Liver (tissue), 9 donors: ENCODE measurements around the gene TSTD1. TPM values are rescaled to one million over a fixed set of nuclear protein-coding genes. Genes with fewer than 3 reads are reported as not detected.

ENCODE experiments used
- DNase-seq: peaks from one replicate; pipeline ENCODE4 v3.0.0-alpha.2; 2017; ENCODE audit warnings: low spot score
- H3K27ac ChIP-seq, 2 donors: one replicate each; pipeline ENCODE4 v1.7.0; 2013; ENCODE audit warnings: inconsistent platforms in 2 of 2, low read length in 2 of 2, control low read depth in 1 of 2, low read depth in 1 of 2, mild to moderate bottlenecking in 1 of 2
- H3K27me3 ChIP-seq, 4 donors: one replicate each; pipeline versions ENCODE4 v1.6.1 to v1.7.0; 2013; ENCODE audit warnings: low read length in 3 of 4, inconsistent platforms in 1 of 4, mild to moderate bottlenecking in 1 of 4, moderate library complexity in 1 of 4; ENCODE audit not compliant: control insufficient read depth in 4 of 4, insufficient read depth in 4 of 4
- H3K36me3 ChIP-seq, 4 donors: one replicate each; pipeline versions ENCODE4 v1.6.1 to v1.7.0; 2013; ENCODE audit warnings: low read length in 3 of 4, mild to moderate bottlenecking in 3 of 4, low read depth in 1 of 4, moderate library complexity in 1 of 4; ENCODE audit not compliant: control insufficient read depth in 4 of 4, insufficient read depth in 3 of 4
- H3K4me1 ChIP-seq, 4 donors: one replicate each; pipeline versions ENCODE4 v1.6.1 to v1.7.0; 2013; ENCODE audit warnings: low read length in 3 of 4, mild to moderate bottlenecking in 3 of 4, moderate library complexity in 1 of 4; ENCODE audit not compliant: control insufficient read depth in 4 of 4, insufficient read depth in 4 of 4
- H3K4me3 ChIP-seq, 3 donors: one replicate each; pipeline versions ENCODE4 v1.6.1 to v1.7.0; 2013; ENCODE audit warnings: low read length in 3 of 3, control low read depth in 1 of 3, low read depth in 1 of 3, mild to moderate bottlenecking in 1 of 3
- H3K9ac ChIP-seq, 2 donors: one replicate each; pipeline ENCODE4 v1.7.0; 2013; ENCODE audit warnings: low read length in 2 of 2, mild to moderate bottlenecking in 2 of 2, moderate library complexity in 2 of 2, control low read depth in 1 of 2, low read depth in 1 of 2
- H3K9me3 ChIP-seq, 4 donors: one replicate each; pipeline versions ENCODE4 v1.6.1 to v1.7.0; 2013; ENCODE audit warnings: low read length in 3 of 4; ENCODE audit not compliant: control insufficient read depth in 4 of 4
- CTCF ChIP-seq: fragments of 150-350 bp; IDR thresholded peaks from 2 replicates; pipeline ENCODE4 v1.5.1; 2017; ENCODE audit warnings: improper control_type of control experiment, low read depth, low read length; ENCODE audit not compliant: missing input control
- FOXA1 ChIP-seq: IDR thresholded peaks from 2 replicates; pipeline ENCODE4 v1.6.1; 2016; ENCODE audit warnings: antibody characterized with exemption
- GABPA ChIP-seq, 2 donors: IDR thresholded peaks in 1 of 2; conservative IDR thresholded peaks in 1 of 2; 2 replicates each; pipeline ENCODE4 v1.6.1; 2016; ENCODE audit warnings: antibody characterized with exemption in 2 of 2, mild to moderate bottlenecking in 1 of 2, moderate library complexity in 1 of 2
- HNF4A ChIP-seq, 2 donors: conservative IDR thresholded peaks; 2 replicates each; pipeline ENCODE4 v1.6.1; 2016; ENCODE audit warnings: antibody characterized with exemption in 2 of 2, mild to moderate bottlenecking in 2 of 2
- NR2F2 ChIP-seq: IDR thresholded peaks from 2 replicates; pipeline ENCODE4 v1.6.1; 2016; ENCODE audit warnings: antibody characterized with exemption
- REST ChIP-seq: IDR thresholded peaks from 2 replicates; pipeline ENCODE4 v1.6.1; 2016; ENCODE audit warnings: antibody characterized with exemption, mild to moderate bottlenecking
- RXRA ChIP-seq, 2 donors: IDR thresholded peaks; 2 replicates each; pipeline ENCODE4 v1.6.1; 2017 to 2018; ENCODE audit warnings: antibody characterized with exemption in 2 of 2, mild to moderate bottlenecking in 1 of 2
- SP1 ChIP-seq: IDR thresholded peaks from 2 replicates; pipeline ENCODE4 v1.6.1; 2018; ENCODE audit warnings: antibody characterized with exemption, mild to moderate bottlenecking
- TAF1 ChIP-seq: conservative IDR thresholded peaks from 2 replicates; pipeline ENCODE4 v1.6.1; 2016; ENCODE audit warnings: antibody characterized with exemption, mild to moderate bottlenecking
- YY1 ChIP-seq: IDR thresholded peaks from 2 replicates; pipeline ENCODE4 v1.6.1; 2016; ENCODE audit warnings: antibody characterized with exemption, mild to moderate bottlenecking
- ZBTB33 ChIP-seq: IDR thresholded peaks from 2 replicates; pipeline ENCODE4 v1.6.1; 2016; ENCODE audit warnings: antibody characterized with exemption
- WGBS: extraction: QIAGEN DNeasy Blood & Tissue Kit; methylation state at CpG from one replicate; pipeline ENCODE4 v1.1.7; 2013; 5-methylcytosine and 5-hydroxymethylcytosine counted together
- polyA plus RNA-seq, 2 donors: library from polyadenylated mRNA; stranded (reverse) in 1 of 2; unstranded in 1 of 2; fragments of 200-250 nt in 1 of 2; fragments of >200 nt in 1 of 2; fragmentation: Nextera tagmentation in 1 of 2; extraction: Ambion mirVana in 1 of 2; gene quantifications; one replicate each; pipeline versions ENCODE4 v1.2.1 to v1.2.3, GENCODE V29; 2013 to 2015
- total RNA-seq, 2 donors: library from RNA; depleted of rRNA; stranded (reverse); fragments of >200 nt; gene quantifications; one replicate each; pipeline ENCODE4 v1.2.3, GENCODE V29; 2014
- donor health status: healthy.
- donor health status: healthy.
- donor health status: healthy.
- donor health status: healthy.
- donor health status: healthy.

Gene TSTD1
- total and polyA plus RNA-seq, 4 donors, result 10.9 to 67.5 (median 34.8) TPM

- no peak for TF ChIP-seq CTCF
Observed at GRCh38 chr1:161037661-161038522, 872 bp downstream of the TSTD1 start (continued).

- H3K4me1 ChIP-seq, result peaks cover 9 to 29% (median 18%) of the 10 kb centered on the region in 4 donors
- no peaks in the 10 kb centered on the region for H3K36me3 ChIP-seq
- H3K9ac ChIP-seq, result no peak overlapping the region
- no peak for TF ChIP-seq CTCF
- TF ChIP-seq TAF1, result no peak
- TF ChIP-seq YY1, result no peak
- TF ChIP-seq GABPA (IDR thresholded peaks at IDR 0.05 in 1 of 2, conservative IDR thresholded peaks at IDR 0.05 in 1 of 2), result no peak
- no peak for TF ChIP-seq REST
- TF ChIP-seq SP1, result no peak
- no peak for TF ChIP-seq RXRA (IDR thresholded peaks at IDR 0.05)
- TF ChIP-seq NR2F2, result no peak
- H3K4me3 ChIP-seq, result no peak overlapping the region
- no peak for DNase-seq
- 97% methylated on average over 3 of the region's 3 CpGs for WGBS
- H3K27me3 ChIP-seq, result no peaks in the 10 kb centered on the region
- H3K9me3 ChIP-seq, result no peaks in the 10 kb centered on the region
- no peak overlapping the region for H3K27ac ChIP-seq
Observed at GRCh38 chr1:161033751-161034150, 5.0 kb downstream of the TSTD1 start.

GRCh38 chr1:161032409-161032808, 6.4 kb downstream of the TSTD1 start:
- H3K9me3 ChIP-seq, result no peaks in the 10 kb centered on the region
- H3K27me3 ChIP-seq, result no peaks in the 10 kb centered on the region
- H3K36me3 ChIP-seq, result no peaks in the 10 kb centered on the region
- WGBS, result 38% methylated on average over 1 of the region's 1 CpG
- no peak overlapping the region for H3K27ac ChIP-seq
- H3K4me1 ChIP-seq, result peaks cover 3 to 17% (median 10%) of the 10 kb centered on the region in 4 donors
- DNase-seq, result no peak
- no peak overlapping the region for H3K4me3 ChIP-seq
- H3K9ac ChIP-seq, result no peak overlapping the region
- TF ChIP-seq REST, result no peak
- no peak for TF ChIP-seq RXRA (IDR thresholded peaks at IDR 0.05)
- TF ChIP-seq HNF4A (conservative IDR thresholded peaks at IDR 0.05), result no peak
- TF ChIP-seq ZBTB33, result no peak
- TF ChIP-seq CTCF, result no peak
- TF ChIP-seq FOXA1, result no peak
